Tibial artery (tissue), 4 donors: Measurements from ENCODE around the gene KMT2C.

Experiments used
- DNase-seq, 2 donors: peaks; one replicate each; pipeline ENCODE4 v3.0.0-alpha.2; 2019
- H3K27ac ChIP-seq, 2 donors: fragments of 200-600 bp; sonication (generic) in 1 of 2; 1 replicate in 1 of 2; 2 replicates in 1 of 2; pipeline ENCODE4 v1.5.1; 2018 to 2019; ENCODE audit warnings: mild to moderate bottlenecking in 1 of 2
- H3K27me3 ChIP-seq, 2 donors: fragments of 200-600 bp; sonication (generic) in 1 of 2; one replicate each; pipeline versions ENCODE4 v1.5.1 to v1.6.0; 2016 to 2019
- H3K36me3 ChIP-seq, 3 donors: fragments of 200-600 bp; sonication (generic) in 2 of 3; one replicate each; pipeline ENCODE4 v1.5.1; 2016 to 2019; ENCODE audit warnings: mild to moderate bottlenecking in 2 of 3
- H3K4me1 ChIP-seq, 4 donors: fragments of 200-600 bp; sonication (generic) in 2 of 4; 1 replicate in 3 of 4; 2 replicates in 1 of 4; pipeline ENCODE4 v1.5.1; 2016 to 2019
- H3K4me3 ChIP-seq, 2 donors: fragments of 200-600 bp; sonication (generic) in 1 of 2; 1 replicate in 1 of 2; 2 replicates in 1 of 2; pipeline ENCODE4 v1.5.1; 2018 to 2019; ENCODE audit warnings: mild to moderate bottlenecking in 2 of 2
- H3K9me3 ChIP-seq, 3 donors: fragments of 200-600 bp; sonication (generic) in 1 of 3; one replicate each; pipeline ENCODE4 v1.5.1; 2016 to 2019
- intact Hi-C: fragments of 100-400 bp; cut with DNase I; formaldehyde crosslinking; loops from one replicate; pipeline ENCODE4 v1.15.0; 2023; ENCODE audit warnings: low total_unique reads
- TF ChIP-seq, protein P1 (sequence below), 2 experiments: fragments of 200-600 bp in 1 of 2; fragments of 450-650 bp in 1 of 2; IDR thresholded peaks; one replicate each; pipeline ENCODE4 v1.5.1; 2017 to 2019; ENCODE audit warnings: antibody characterized with exemption in 2 of 2, mild to moderate bottlenecking in 1 of 2, moderate library complexity in 1 of 2

Gene KMT2C

DNA sequence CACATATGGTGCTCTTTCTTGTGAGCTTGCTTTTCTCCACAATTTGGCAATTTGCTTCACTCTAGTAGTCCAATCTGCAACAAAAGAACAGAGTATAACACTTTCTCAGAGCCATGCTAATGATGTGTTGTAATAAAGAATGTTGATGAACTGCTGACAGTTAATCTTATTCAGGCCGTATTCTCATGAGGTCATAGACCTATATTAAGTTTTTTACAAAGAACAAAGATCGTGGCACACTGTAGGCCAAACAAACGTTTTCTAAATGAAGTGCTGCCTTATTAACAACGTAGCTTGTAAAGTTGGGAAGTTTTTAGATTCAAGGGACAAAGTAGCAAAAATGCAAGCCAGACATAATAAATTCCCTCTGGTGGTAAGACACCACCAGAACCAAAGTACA, 250.2 kb downstream of the KMT2C start:
- H3K4me1 ChIP-seq, result no peaks in the 10 kb centered on the region
- no peaks in the 10 kb centered on the region for H3K9me3 ChIP-seq
- H3K4me3 ChIP-seq, result no peak overlapping the region
- DNase-seq, result no peak
- intact Hi-C loops, result no loop called here
- TF ChIP-seq, protein P1, sequence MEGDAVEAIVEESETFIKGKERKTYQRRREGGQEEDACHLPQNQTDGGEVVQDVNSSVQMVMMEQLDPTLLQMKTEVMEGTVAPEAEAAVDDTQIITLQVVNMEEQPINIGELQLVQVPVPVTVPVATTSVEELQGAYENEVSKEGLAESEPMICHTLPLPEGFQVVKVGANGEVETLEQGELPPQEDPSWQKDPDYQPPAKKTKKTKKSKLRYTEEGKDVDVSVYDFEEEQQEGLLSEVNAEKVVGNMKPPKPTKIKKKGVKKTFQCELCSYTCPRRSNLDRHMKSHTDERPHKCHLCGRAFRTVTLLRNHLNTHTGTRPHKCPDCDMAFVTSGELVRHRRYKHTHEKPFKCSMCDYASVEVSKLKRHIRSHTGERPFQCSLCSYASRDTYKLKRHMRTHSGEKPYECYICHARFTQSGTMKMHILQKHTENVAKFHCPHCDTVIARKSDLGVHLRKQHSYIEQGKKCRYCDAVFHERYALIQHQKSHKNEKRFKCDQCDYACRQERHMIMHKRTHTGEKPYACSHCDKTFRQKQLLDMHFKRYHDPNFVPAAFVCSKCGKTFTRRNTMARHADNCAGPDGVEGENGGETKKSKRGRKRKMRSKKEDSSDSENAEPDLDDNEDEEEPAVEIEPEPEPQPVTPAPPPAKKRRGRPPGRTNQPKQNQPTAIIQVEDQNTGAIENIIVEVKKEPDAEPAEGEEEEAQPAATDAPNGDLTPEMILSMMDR (IDR thresholded peaks at IDR 0.05), result no peak
- H3K27me3 ChIP-seq, result no peaks in the 10 kb centered on the region
- peaks cover 35 to 77% (median 58%) of the 10 kb centered on the region in 3 donors for H3K36me3 ChIP-seq
- no peak overlapping the region for H3K27ac ChIP-seq

DNA sequence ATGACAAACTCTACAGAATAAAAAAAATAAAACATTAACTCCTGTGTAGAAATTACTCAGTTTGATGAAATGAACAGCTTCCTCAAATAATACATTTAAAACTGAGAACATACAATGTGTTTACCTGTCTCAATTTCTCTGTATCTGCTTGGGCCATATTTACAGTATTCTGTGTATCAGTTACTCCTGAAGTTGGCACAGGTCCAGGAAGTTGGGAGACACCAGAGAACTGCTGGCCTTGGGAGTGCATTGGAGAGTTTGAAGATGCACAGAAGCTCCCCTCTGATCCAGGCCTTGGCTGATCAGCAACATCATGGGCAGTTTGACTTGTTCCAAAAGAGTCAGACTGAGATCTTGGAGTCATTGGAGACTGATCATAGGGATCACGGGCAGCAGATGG, 255.2 kb downstream of the KMT2C start:
- Histone ChIP-seq H3K4me1 (no peaks in the 10 kb centered on the region), H3K27me3 (no peaks in the 10 kb centered on the region), H3K9me3 (no peaks in the 10 kb centered on the region), H3K4me3 (no peak overlapping the region), H3K36me3 (peaks cover 60 to 90% (median 71%) of the 10 kb centered on the region in 3 donors), H3K27ac (no peak overlapping the region)
- intact Hi-C loops, result no loop called here
- DNase-seq, result no peak
- TF ChIP-seq, protein P1 (IDR thresholded peaks at IDR 0.05), result no peak

DNA sequence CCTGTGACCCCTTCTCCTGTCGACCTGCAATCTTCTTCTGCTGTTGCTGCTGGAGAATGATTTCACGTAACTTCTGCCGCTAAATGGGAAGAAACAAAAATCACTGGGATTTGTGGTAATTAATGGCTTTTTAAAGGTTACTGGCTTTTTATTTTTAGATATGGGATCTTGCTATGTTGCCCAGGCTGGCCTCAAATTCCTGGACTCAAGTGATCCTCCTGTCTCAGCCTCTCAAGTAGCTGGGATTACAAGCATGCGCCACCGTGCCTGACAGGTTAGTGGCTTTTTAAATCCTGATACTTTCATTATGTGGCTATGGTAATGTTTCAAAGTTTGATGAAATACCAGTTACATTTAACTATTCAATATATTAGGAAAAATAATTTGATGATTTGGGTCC, 255.8 kb downstream of the KMT2C start:
- intact Hi-C loops, result no loop called here
- Histone ChIP-seq H3K4me3 (no peak overlapping the region), H3K9me3 (no peaks in the 10 kb centered on the region)

DNA sequence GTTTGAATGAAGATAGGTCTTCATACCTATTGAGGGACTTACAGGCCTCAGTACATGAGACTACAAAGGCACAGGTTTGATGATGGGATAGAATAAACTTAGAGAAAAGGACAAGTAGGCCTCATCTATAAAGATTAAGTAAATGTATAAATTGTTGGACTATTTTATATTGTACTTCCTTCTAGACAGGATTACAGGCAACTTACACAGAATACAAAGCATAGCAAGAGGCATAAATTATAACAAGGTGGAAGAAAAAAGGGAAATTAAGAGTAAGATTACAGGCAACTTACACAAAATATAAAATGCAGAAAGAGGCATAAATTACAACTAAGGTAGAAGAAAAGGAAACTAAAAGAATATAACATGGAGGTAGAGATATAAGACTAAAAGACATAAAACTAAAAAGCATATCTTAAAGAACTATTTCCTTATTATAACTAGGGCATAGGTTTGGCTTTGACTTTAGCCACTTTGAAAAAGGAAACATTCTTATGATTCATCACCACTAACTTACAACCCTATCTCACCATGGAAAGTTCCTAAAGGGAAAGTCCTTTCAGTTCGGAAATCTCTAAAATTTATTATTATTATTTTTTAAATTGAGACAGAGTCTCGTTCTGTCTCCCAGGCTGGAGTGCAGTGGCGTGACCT, 257.3 kb downstream of the KMT2C start:
- TF ChIP-seq, protein P1 (IDR thresholded peaks at IDR 0.05), result no peak
- no peaks in the 10 kb centered on the region for H3K4me1 ChIP-seq
- no peaks in the 10 kb centered on the region for H3K27me3 ChIP-seq
- intact Hi-C loops, result no loop called here
- peaks cover 62 to 81% (median 81%) of the 10 kb centered on the region in 3 donors for H3K36me3 ChIP-seq
- H3K4me3 ChIP-seq, result no peak overlapping the region
- no peak overlapping the region for H3K27ac ChIP-seq
- no peaks in the 10 kb centered on the region for H3K9me3 ChIP-seq
- DNase-seq, result no peak

More for the DNA sequence above, 255.8 kb downstream of the KMT2C start:
- H3K27ac ChIP-seq, result no peak overlapping the region
- peaks cover 62 to 92% (median 76%) of the 10 kb centered on the region in 3 donors for H3K36me3 ChIP-seq
- no peak for DNase-seq
- TF ChIP-seq, protein P1 (IDR thresholded peaks at IDR 0.05), result no peak
- no peaks in the 10 kb centered on the region for H3K27me3 ChIP-seq
- H3K4me1 ChIP-seq, result no peaks in the 10 kb centered on the region

DNA sequence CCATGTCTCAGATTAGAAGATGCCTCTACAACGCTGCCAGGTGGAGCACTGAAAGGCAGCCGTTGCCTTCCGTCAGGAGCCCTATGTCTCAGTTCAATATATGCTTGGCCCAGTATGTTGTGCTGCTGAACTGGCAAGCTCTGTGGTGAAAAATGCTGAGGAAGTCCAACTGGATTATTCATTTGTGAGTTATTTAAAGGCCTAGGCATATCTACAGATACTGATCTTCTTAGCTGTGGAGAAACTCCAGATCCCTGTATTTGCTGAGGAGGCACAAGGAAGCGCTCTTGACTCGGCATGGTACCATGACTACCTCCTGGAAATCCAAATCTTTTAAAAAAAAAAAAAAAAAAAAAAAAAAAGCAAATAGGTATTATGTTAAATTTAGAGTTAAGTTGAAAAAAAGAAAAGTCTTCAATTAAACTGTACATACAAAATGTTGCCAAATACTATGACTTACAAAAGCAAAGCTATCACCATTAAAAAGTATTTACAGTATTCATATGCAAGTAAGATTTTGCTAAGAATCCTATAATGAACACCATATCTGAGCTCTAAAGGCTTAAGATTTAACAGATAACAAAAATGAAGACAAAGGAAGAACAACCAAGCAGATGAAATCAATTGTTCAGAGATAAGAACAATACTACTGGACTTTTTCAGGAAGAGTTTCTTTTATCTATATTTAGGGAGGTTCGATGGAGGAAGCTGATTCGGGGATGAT, 258.0 kb downstream of the KMT2C start:
- intact Hi-C loops, result no loop called here
- Histone ChIP-seq H3K27me3 (no peaks in the 10 kb centered on the region), H3K9me3 (no peaks in the 10 kb centered on the region), H3K36me3 (peaks cover 59 to 81% (median 74%) of the 10 kb centered on the region in 3 donors), H3K4me1 (no peaks in the 10 kb centered on the region), H3K27ac (no peak overlapping the region), H3K4me3 (no peak overlapping the region)
- DNase-seq, result no peak
- TF ChIP-seq, protein P1 (IDR thresholded peaks at IDR 0.05), result no peak
